Gastroesophageal sphincter (tissue), 4 donors: ENCODE data around the gene GPX4. TPM values are rescaled to one million over a fixed set of nuclear protein-coding genes. Genes with fewer than 3 reads are reported as not detected.

Source experiments
- ATAC-seq: fragments of 150-250 bp; one replicate; pipeline ENCODE4 v1.9.1; 2016; ENCODE audit warnings: mild to moderate bottlenecking, moderate library complexity
- H3K27ac ChIP-seq, 4 donors: fragments of 200-600 bp; sonication (generic) in 3 of 4; 1 replicate in 3 of 4; 2 replicates in 1 of 4; pipeline ENCODE4 v1.5.1; 2016 to 2019
- H3K27me3 ChIP-seq: fragments of 200-600 bp; sonication (generic); one replicate; pipeline ENCODE4 v1.5.1; 2019
- H3K36me3 ChIP-seq, 2 donors: fragments of 200-600 bp; sonication (generic); one replicate each; pipeline ENCODE4 v1.5.1; 2019; ENCODE audit warnings: control low read depth in 1 of 2
- H3K4me1 ChIP-seq, 3 donors: fragments of 200-600 bp; sonication (generic); 1 replicate in 2 of 3; 2 replicates in 1 of 3; pipeline ENCODE4 v1.5.1; 2016 to 2019; ENCODE audit warnings: control low read depth in 2 of 3
- H3K4me3 ChIP-seq, 2 donors: fragments of 200-600 bp; sonication (generic); one replicate each; pipeline ENCODE4 v1.5.1; 2019; ENCODE audit warnings: mild to moderate bottlenecking in 1 of 2, moderate library complexity in 1 of 2
- H3K9me3 ChIP-seq, 3 donors: fragments of 200-600 bp; sonication (generic); one replicate each; pipeline ENCODE4 v1.5.1; 2017 to 2019; ENCODE audit warnings: control low read depth in 2 of 3
- EP300 ChIP-seq: sonication (generic); formaldehyde crosslinking; IDR thresholded peaks from one replicate; pipeline ENCODE4 v1.6.1; 2017; ENCODE audit warnings: antibody characterized with exemption, mild to moderate bottlenecking
- POLR2A ChIP-seq, 2 donors: fragments of 450-650 bp; IDR thresholded peaks; one replicate each; pipeline ENCODE4 v1.6.1; 2017; ENCODE audit warnings: antibody characterized with exemption in 2 of 2, mild to moderate bottlenecking in 2 of 2, moderate library complexity in 1 of 2
- POLR2AphosphoS5 ChIP-seq: sonication (generic); formaldehyde crosslinking; IDR thresholded peaks from one replicate; pipeline ENCODE4 v1.6.1; 2017; ENCODE audit warnings: antibody characterized with exemption
- WGBS, 2 donors: methylation state at CpG; one replicate each; pipeline ENCODE4 v1.1.5; 2018; ENCODE audit warnings: low coverage in 1 of 2; 5-methylcytosine and 5-hydroxymethylcytosine counted together
- total RNA-seq, 4 donors: library from RNA; depleted of rRNA; stranded (reverse); fragments of >200 nt; gene quantifications; one replicate each; pipeline ENCODE4 v1.1.0, GENCODE V29; 2016
- TF ChIP-seq, protein P1 (sequence below), 4 experiments: fragments of 200-600 bp in 2 of 4; fragments of 450-650 bp in 2 of 4; sonication (generic) in 1 of 4; IDR thresholded peaks; one replicate each; pipeline ENCODE4 v1.5.1; 2017 to 2019; ENCODE audit warnings: antibody characterized with exemption in 4 of 4, mild to moderate bottlenecking in 2 of 4, moderate library complexity in 2 of 4

The GPX4 gene
- total RNA-seq, 4 donors from 2014 or later: 311 to 452 (median 349) TPM

DNA sequence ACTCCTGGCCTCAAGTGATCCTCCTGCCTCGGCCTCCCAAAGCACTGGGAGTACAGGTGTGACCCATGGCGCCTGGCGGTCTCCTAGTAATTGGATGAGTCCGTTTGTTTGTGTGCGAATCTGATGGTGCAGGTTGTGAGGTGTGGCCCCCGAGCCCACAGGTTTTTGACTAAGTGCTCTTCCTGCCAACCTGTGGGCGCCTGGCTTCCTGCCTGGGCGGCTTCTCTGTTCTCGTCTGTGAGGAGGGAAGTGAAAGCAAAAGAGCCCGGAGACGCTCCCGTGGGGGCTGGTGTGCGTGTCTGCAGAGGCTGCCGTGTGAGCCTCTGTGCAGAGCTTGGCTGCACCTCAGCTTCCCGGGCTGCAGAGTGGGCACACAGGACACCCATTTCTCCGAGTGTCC is 26.8 kb upstream of the GPX4 start:
- no peak for ATAC-seq
- Histone ChIP-seq H3K4me3 (no peak overlapping the region), H3K27ac (no peak overlapping the region), H3K27me3 (peaks cover 25% of the 10 kb centered on the region), H3K4me1 (peaks cover 0 to 12% (median under 1%) of the 10 kb centered on the region in 3 donors), H3K36me3 (no peaks in the 10 kb centered on the region), H3K9me3 (no peaks in the 10 kb centered on the region)
- 53 to 70% methylated on average over 5 to 6 of the region's 16 CpGs for WGBS, 2 donors
- TF ChIP-seq POLR2AphosphoS5: no peak
- TF ChIP-seq, protein P1, sequence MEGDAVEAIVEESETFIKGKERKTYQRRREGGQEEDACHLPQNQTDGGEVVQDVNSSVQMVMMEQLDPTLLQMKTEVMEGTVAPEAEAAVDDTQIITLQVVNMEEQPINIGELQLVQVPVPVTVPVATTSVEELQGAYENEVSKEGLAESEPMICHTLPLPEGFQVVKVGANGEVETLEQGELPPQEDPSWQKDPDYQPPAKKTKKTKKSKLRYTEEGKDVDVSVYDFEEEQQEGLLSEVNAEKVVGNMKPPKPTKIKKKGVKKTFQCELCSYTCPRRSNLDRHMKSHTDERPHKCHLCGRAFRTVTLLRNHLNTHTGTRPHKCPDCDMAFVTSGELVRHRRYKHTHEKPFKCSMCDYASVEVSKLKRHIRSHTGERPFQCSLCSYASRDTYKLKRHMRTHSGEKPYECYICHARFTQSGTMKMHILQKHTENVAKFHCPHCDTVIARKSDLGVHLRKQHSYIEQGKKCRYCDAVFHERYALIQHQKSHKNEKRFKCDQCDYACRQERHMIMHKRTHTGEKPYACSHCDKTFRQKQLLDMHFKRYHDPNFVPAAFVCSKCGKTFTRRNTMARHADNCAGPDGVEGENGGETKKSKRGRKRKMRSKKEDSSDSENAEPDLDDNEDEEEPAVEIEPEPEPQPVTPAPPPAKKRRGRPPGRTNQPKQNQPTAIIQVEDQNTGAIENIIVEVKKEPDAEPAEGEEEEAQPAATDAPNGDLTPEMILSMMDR (IDR thresholded peaks at IDR 0.05): no peak
- TF ChIP-seq EP300: no peak
- no peak for TF ChIP-seq POLR2A (IDR thresholded peaks at IDR 0.05)

DNA sequence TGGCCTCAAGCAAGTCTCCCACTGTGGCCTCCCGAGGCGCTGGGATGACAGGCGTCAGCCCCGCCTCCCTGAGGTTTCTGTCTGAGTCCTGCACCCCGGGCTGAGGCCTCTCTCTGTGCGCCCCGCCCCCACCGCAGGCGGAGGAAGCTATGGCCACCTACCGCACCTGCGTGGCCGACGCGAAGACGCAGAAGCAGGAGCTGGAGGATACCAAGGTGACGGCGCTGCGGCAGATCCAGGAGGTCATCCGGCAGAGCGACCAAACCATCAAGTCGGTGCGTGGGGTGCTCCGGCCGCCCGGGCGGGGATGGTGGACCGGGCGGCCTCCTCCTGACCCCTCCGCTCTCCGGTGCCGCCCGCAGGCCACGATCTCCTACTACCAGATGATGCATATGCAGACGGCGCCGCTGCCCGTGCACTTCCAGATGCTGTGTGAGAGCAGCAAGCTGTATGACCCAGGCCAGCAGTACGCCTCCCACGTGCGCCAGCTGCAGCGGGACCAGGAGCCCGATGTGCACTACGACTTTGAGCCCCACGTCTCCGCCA is 24.2 kb upstream of the GPX4 start:
- Histone ChIP-seq H3K4me3 (no peak overlapping the region), H3K27ac (no peak overlapping the region), H3K9me3 (no peaks in the 10 kb centered on the region), H3K4me1 (peaks cover 0 to 27% (median 6%) of the 10 kb centered on the region in 3 donors), H3K27me3 (peaks cover 34% of the 10 kb centered on the region), H3K36me3 (no peaks in the 10 kb centered on the region)
- TF ChIP-seq, protein P1 (IDR thresholded peaks at IDR 0.05): no peak
- no peak for TF ChIP-seq POLR2A (IDR thresholded peaks at IDR 0.05)
- no peak for ATAC-seq
- no CpG with 5 or more reads among the region's 45 CpGs for WGBS, 2 donors

DNA sequence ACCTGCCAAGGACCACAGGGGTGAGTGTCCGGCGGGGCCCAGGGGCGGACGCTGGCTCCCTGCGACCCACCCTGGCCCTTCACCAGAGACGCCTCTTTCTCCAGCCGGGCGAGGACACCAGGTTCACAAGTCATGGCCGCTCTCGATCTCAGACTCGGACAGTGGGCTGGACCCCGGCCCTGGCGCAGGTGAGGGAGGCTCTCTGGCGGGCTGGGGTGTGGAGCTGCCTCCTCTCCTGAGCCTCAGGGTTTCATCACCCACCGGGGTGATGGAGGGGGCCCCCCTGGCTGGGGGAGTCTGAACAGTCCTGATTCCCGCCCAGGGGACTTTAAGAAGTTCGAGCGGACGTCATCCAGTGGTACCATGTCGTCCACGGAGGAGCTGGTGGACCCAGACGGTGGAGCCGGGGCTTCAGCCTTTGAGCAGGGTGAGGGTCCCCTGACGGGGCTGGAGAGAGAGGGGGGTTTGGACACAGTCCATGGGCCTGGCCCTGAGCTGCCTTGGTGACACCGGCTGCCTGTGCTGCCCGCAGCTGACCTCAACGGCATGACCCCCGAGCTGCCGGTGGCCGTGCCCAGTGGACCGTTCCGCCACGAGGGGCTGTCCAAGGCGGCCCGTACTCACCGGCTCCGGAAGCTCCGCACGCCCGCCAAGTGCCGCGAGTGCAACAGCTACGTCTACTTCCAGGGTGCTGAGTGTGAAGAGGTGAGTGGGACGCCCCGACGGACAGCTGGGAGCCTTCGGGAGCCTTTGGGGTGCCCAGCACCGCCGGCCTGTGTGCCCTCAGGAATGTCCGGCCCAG is 23.2 kb upstream of the GPX4 start:
- H3K9me3 ChIP-seq: no peaks in the 10 kb centered on the region
- peaks cover 0 to 27% (median 6%) of the 10 kb centered on the region in 3 donors for H3K4me1 ChIP-seq
- no peak overlapping the region for H3K27ac ChIP-seq
- WGBS, 2 donors: no CpG with 5 or more reads among the region's 50 CpGs
- no peak overlapping the region for H3K4me3 ChIP-seq
- no peak for TF ChIP-seq POLR2A (IDR thresholded peaks at IDR 0.05)
- TF ChIP-seq, protein P1 (IDR thresholded peaks at IDR 0.05): no peak
- TF ChIP-seq POLR2AphosphoS5: no peak
- TF ChIP-seq EP300: no peak
- H3K36me3 ChIP-seq: peaks cover 0 to under 1% of the 10 kb centered on the region in 2 donors
- ATAC-seq: no peak
- peaks cover 34% of the 10 kb centered on the region for H3K27me3 ChIP-seq

DNA sequence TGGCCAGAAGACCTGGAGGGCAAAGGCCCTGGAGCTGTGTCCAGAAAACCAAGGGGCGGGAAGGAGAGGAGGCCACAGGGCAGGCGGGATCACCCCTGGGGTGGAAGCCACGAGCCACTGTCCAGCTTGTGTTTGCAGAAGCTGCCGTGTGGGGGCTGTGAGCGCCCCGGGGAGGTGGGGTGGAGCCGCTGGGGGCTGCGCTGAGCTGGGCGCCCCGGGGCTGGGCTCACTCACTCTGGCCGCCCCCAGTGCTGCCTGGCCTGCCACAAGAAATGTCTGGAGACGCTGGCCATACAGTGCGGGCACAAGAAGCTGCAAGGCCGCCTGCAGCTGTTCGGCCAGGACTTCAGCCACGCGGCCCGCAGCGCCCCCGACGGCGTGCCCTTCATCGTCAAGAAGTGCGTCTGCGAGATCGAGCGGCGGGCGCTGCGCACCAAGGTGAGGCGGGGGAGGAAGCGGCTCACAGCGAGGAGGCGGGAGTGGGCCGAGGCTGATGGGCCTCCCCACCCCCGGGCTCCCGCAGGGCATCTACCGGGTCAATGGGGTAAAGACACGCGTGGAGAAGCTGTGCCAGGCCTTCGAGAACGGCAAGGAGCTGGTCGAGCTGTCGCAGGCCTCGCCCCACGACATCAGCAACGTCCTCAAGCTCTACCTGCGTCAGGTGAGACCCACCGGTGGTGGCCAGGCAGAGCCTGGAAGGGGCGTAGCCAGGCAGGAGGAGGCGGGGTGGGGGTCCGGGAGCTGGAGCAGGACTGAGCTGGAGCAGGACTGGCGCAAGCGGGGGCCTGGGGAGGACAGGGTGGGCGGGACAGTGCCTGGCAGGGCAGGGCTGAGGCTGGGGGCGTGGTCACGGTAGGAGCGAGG is 22.3 kb upstream of the GPX4 start:
- Histone ChIP-seq H3K36me3 (peaks cover 0 to 10% of the 10 kb centered on the region in 2 donors), H3K27ac (no peak overlapping the region), H3K27me3 (peaks cover 34% of the 10 kb centered on the region), H3K4me1 (peaks cover 0 to 27% (median 6%) of the 10 kb centered on the region in 3 donors), H3K4me3 (peak overlapping the region in 1 of 2 donors; percentile 34), H3K9me3 (no peaks in the 10 kb centered on the region)
- TF ChIP-seq EP300 (no peak), POLR2A (IDR thresholded peaks at IDR 0.05) (no peak), POLR2AphosphoS5 (no peak)
- TF ChIP-seq, protein P1 (IDR thresholded peaks at IDR 0.05): no peak
- ATAC-seq: no peak
- 59% methylated on average over 3 of the region's 58 CpGs; no CpG with 5 or more reads in 1 of the 2 donors for WGBS, 2 donors
